HG02759 (cell line): ENCODE results near the gene RPL19.
A peak's percentile ranks its signal among the peaks of the same experiment; 100 is the strongest.
"Not testable (repeated sequence)": the region's sequence is repeated elsewhere in the genome, so short reads cannot be mapped to it uniquely, and the experiment has no call there.

Experiments used
- ATAC-seq: cut with Tn5 transposase; IDR thresholded peaks from one replicate; pipeline ENCODE4 v1.9.1; 2021; ENCODE audit warnings: mild to moderate bottlenecking, moderate library complexity; ENCODE audit not compliant: unreplicated experiment

RPL19 gene

DNA sequence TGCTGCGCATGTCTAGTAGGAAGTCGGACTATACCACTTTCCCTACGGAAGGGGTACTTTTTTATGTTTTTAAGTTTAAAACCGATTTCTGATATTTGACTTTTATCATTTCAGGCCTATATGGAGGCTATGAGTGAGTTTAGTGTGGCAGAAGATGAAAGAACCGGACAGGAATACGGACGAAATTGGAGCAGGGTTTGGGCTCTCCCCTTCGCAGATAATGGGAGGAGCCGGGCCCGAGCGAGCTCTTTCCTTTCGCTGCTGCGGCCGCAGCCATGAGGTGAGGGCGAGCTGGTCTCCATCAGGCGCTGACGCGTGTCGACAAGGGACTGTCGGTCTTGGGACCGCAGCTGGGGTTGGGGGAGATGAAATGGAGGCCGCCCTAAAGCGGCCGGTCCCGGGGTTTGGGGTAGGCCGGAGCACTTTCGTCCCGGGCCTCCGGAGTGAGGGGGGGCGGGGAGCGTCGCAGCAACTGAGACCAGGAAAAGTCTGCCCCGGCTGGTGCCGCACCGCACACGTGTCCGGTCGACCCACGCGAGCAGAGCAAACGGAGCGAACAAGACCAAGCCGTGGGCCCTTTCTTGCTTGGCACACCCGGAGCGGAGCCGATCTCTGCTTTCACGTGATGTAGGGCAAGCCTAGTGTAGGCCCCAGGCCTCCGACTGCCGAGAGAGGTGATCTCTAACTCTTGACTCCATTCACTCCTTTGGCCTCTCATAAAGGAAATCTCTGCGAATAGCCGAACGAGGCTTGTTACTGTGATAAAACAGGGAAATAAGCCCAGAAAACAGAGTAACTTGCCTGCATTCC is at the start of gene RPL19:
TSS of gene RPL19 (plus strand) at position 214 of the 810 bp plus-strand sequence. CDS start at position 276, 62 bp downstream.
- ATAC-seq, result peak; percentile 67

- no peak for ATAC-seq
Observed at GRCh38 chr17:39150795-39151149, 49.3 kb upstream of the RPL19 start.

DNA sequence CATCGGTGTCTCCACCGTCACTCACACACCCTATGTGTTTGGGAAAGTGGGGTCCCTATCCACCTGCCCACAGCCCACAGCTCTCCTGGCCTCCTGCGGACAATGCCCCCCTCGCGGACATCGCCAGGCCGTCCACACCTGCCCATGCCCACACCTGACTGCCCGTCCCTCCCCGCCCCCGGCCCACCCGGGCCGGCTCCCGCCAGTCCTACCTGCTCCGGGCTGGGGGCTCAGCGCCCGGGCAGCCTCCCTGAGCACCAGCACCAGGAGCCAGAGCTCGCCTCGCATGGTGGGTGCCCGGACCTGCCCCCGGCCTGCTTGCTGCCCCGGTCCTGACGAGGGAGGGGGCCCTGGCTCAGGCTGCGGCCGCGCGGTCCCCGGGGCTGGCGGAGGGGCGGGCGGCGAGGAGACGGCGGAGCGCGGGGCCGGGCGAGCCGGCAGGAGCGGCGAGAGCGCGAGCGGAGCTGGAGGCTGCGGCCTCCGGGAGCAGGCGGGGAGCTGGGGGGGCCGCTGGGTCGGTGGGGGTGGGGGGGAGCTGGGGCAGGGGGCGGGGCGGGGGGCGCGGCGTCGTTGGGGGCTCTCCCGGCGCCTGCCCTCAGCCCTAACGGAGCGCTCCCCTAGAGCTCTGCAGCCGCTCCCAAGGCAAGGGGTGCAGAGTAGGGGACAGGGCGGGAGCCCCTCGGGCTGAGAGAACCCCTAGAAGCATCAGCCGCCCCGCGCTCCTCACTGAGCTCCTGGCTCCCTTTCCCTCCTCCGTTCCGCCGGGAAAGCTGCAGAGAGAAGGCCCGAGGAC is 48.7 kb upstream of the RPL19 start, which contains the start of gene PLXDC1:
TSS of gene PLXDC1 (minus strand) at position 488 of the 793 bp plus-strand sequence. CDS start at position 288, 200 bp downstream.
- no peak for ATAC-seq

DNA sequence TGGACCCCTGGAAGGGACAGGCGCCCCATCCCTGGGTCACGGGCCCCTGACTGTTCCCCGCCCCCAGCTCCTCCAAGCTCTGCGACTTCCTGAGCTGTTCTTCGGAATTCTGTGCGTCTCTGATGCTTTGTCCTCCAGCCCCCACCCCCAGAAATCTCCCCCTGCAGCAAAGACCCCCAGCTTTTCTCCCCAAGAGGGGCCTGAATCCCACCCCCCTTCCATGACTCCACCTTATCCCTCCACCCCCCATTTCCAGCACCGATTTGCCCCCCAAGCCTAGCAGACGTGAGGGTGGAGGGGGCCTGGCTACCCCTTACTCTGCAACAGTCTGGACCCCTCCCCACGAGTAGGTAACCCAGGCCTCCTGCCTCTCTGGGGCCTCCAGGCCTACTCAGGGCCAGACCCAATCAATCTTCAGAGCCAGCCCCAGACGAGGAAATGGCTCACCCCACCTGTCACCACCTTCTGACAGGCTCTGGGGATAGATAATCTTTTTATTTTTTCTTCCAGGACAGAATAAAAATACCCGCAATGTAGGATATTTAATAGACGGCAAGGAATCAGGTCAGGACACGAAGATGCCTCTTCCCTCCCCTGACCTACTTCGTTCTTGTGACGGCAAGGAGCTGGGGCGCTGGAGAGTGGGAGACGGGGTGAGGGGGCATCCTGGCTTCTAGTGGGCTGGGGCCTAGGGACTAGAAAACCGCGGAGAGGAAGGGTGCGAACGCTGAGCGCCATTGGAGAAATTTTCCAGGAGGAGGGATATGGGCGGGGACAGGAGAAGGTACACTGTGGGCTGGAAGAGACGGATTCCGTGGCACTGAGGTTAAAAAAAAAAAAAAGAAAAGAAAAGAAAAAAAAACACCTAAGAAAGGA is 47.9 kb upstream of the RPL19 start:
- ATAC-seq, result no peak

GRCh38 chr17:39153599-39154051 is 46.5 kb upstream of the RPL19 start:
- peak; percentile 46 for ATAC-seq

GRCh38 chr17:39155654-39156053 is 44.4 kb upstream of the RPL19 start:
- no peak for ATAC-seq

DNA sequence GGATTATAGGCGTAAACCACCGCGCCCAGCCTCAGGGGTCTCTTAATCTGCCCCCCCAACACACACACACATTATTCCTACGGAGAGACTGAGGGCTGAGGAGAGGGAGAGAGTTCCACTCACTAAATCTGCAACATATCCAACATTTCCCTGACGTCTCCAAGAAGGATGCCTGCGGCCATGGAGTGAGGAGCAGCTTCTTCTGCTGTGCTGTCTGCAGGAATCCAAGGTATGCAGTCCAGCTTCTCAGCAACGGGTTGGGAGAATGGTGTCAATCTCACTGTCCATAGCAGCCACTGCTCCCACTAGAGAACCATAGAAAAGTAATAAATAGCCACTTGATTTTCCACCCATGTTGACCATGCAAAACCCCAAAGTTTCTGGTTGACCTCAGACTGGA is 43.6 kb upstream of the RPL19 start:
- no peak for ATAC-seq

- ATAC-seq, result no peak
Observed at GRCh38 chr17:39158623-39159022, 41.5 kb upstream of the RPL19 start.

DNA sequence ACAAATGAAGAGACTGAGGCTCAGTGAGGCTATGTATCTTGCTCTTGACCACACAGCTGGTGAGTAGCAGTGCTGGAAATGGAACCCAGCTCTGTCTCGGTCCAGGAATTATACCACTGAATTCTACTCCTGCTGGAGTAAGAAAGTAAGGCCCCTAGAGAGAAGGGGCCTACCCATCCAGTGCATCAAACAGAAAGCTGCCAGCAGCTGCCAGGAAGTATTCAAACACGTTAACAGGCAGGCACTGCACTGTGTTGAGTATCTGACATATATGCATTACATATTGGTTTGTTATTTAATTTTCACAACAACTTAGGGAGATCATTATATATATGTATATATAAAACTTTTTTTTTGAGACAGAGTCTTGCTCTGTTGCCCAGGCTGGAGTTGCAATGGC is 38.1 kb upstream of the RPL19 start:
- no peak for ATAC-seq

GRCh38 chr17:39164675-39165143 is 35.4 kb upstream of the RPL19 start:
- peak; percentile 90 for ATAC-seq

DNA sequence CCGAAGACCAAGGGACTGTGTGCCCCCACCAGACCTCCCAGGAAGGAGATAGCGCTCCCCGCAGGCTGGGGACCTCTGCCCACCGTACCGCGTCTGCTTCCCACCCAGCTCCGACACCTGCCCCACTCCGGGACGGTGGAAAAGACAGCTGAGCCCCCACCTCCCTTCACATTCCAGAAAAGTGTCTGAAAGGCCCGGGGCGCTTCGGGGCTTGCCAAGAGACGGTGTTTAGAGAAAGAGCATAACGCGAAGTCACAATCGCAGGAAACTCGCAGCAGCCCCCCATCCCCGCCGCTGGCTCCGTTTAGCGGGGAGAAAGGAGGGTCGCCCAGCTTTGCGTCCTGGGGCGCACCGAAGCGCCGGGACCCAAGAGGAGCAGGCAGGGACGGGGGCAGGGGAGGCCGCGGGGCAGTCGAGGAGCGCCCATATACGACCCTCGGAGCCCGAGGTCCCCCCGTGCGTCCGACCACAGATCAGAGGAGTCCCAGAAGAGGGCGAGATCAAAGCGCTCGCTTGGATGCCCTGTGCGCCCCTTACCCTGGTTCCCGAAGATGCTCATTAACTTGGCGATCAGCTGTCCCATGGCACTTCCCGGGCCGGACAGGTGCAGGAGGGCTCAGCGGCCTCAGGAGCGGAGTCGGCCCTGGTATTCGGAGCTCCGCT is 34.8 kb upstream of the RPL19 start:
- no peak for ATAC-seq

DNA sequence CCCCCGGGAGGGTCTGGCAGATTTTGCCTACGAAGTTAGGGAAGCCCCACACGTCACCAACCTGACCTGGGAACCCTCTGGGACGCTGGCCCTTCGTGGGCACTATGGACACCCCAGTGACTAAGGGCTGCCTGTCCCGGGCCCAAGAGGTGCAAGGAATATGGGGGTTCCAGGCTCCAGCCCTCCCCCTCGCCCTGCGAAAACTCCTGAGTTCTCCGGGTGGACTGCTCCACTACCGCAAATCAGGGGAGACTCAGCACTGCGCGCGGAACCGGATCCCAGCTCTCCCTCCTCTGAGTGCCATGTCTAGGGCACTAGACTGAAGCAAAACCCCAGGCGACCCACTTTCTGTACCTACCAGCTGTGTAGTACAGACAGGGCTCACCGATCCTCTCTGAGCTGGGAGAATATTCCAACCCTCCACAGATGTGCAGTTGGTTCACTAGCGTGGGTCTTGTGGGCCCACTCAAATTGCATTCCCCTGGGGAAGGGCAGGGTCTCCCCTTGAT is 34.2 kb upstream of the RPL19 start, which contains the start of gene ARL5C:
TSS of gene ARL5C (minus strand) at position 321 of the 509 bp plus-strand sequence. CDS start 401 bp downstream, outside the sequence.
- ATAC-seq, result no peak

DNA sequence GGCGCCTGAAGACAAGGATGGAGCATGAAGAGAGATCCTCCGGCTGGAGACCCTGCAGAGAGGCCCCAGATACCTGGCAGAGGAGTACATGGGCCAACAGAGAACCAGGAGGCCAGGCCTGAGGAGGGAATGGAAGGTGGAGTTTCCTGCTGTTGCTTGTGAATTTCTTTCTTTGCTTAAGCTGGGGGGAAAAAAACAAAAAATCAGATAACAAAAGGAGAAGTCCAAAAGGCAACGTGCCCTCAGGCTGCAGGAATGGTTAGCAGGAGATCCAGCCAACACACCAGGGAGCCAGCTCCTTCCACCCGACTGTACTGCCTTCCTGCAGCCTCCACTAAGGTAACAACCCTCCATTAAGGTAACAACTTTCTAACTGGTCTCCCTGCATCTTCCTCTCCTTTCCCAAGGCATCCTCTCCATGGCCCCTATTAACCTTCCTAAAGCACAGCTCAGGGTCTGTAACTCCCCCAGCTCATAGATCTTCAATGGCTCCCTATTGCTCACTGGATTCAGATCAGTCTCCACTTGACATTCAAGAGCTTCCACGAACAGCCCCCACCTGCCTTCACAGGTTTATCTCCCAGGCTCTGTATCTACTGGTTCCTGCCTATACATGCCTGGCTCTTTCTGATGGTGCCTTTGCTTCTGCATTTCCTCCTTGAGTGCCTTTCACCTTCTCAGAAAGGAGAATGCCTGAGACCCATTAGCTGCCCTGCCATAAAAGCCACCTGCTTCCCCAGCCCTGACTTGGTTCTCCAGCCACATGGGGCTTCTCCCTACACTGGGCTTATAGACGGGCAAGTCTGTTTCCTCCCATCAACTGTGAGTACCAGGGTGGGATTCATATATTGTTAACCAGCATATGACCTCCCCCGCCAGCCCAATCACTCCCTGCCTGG is 33.4 kb upstream of the RPL19 start:
- ATAC-seq, result no peak

GRCh38 chr17:39167476-39167875 is 32.6 kb upstream of the RPL19 start:
- ATAC-seq, result no peak

- ATAC-seq, result not testable (repeated sequence)
Observed at GRCh38 chr17:39168503-39168902, 31.6 kb upstream of the RPL19 start.

GRCh38 chr17:39169101-39169500 is 31.0 kb upstream of the RPL19 start:
- ATAC-seq, result no peak

GRCh38 chr17:39169518-39169917 is 30.6 kb upstream of the RPL19 start:
- no peak for ATAC-seq

GRCh38 chr17:39170109-39170508 is 30.0 kb upstream of the RPL19 start:
- no peak for ATAC-seq

DNA sequence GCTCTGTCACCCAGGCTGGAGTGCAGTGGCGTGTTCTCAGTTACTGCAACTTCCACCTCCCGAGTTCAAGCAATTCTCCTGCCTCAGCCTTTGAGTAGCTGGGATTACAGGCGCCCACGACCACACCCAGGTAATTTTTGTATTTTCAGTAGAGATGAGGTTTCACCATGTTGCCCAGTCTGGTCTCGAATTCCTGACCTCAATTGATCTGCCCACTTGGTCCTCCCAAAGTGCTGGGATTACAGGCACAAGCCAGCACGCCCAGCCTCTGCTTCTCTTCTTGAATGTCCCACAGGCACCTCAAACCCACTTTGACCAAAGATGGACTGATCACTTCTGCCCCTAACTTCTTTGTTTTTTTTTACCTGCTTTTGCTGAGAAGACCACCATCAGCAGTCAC is 29.5 kb upstream of the RPL19 start:
- ATAC-seq, result no peak
